HepG2 (cell line): ENCODE data around the gene NTPCR. TPM values are rescaled to one million over a fixed set of nuclear protein-coding genes. Genes with fewer than 3 reads are reported as not detected.

ENCODE experiments used
- ATAC-seq: fragments of 200-7000 bp; cut with Tn5 transposase; 3 replicates; pipeline ENCODE4 v1.9.1; 2020; ENCODE audit warnings: mild to moderate bottlenecking, moderate library complexity
- BruUV-seq: library from RNA; stranded (reverse); fragments of 400-500 nt; replicated peaks from 2 replicates; lab custom pipeline; 2021; lab: Mats Ljungman, UMichigan
- CTCF ChIA-PET: fragments of 300-600 bp; formaldehyde crosslinking; extraction: SDS; loops from one replicate; lab custom pipeline; 2021; ENCODE audit warnings: low total read pairs, inconsistent platforms, low intra/inter-chr PET ratio; lab: Yijun Ruan, JAX
- POLR2A ChIA-PET: fragments of 350-600 bp; sonication (Branson Sonifier 250); formaldehyde crosslinking; loops from one replicate; lab custom pipeline; 2020; ENCODE audit warnings: antibody characterized with exemption, inconsistent platforms; lab: Yijun Ruan, JAX
- DNase-seq: peaks from one replicate; pipeline ENCODE4 v3.0.0-alpha.2; 2015; ENCODE audit warnings: low spot score
- FAIRE-seq: peaks from 3 replicates; lab custom pipeline; 2011; peaks lifted over from hg19 to GRCh38; lab: Jason Lieb, UNC
- H2AFZ ChIP-seq: one replicate; pipeline ENCODE4 v1.6.1; 2011; ENCODE audit warnings: low read length, inconsistent platforms
- H3K27ac ChIP-seq: fragments of 300-600 bp; 3 replicates; pipeline ENCODE4 v1.8.0; 2011; ENCODE audit warnings: mixed run types, mild to moderate bottlenecking, mixed read lengths, low read length, inconsistent platforms; ENCODE audit not compliant: insufficient read depth; ENCODE audit errors: extremely low read length
- H3K27me3 ChIP-seq, 2 experiments: fragments of 200-600 bp in 1 of 2; 2 replicates in 1 of 2; 3 replicates in 1 of 2; pipeline versions ENCODE4 v1.6.0 to v1.8.0; 2011; ENCODE audit warnings: low read length in 2 of 2, mild to moderate bottlenecking in 2 of 2, moderate library complexity in 2 of 2, inconsistent platforms in 1 of 2; ENCODE audit not compliant: insufficient read depth in 2 of 2, control insufficient read depth in 1 of 2
- H3K36me3 ChIP-seq, 2 experiments: fragments of 200-600 bp in 1 of 2; replicated peaks in 1 of 2; 2 replicates in 1 of 2; 3 replicates in 1 of 2; pipeline versions ENCODE4 v1.5.1 to v1.8.0; 2011; ENCODE audit warnings: low read length in 2 of 2, inconsistent platforms in 1 of 2; ENCODE audit not compliant: insufficient read depth in 2 of 2, control insufficient read depth in 1 of 2
- H3K4me1 ChIP-seq: 2 replicates; pipeline ENCODE4 v1.5.1; 2012; ENCODE audit warnings: low read length, inconsistent platforms; ENCODE audit not compliant: insufficient read depth
- H3K4me2 ChIP-seq: 2 replicates; pipeline ENCODE4 v1.6.0; 2011; ENCODE audit warnings: low read depth, low read length, inconsistent platforms
- H3K4me3 ChIP-seq, 3 experiments: fragments of 200-600 bp in 1 of 3; sonication (generic), shearing (Covaris generic) in 1 of 3; replicated peaks in 1 of 3; 2 replicates each; pipeline ENCODE4 v1.5.1; 2011 to 2016; ENCODE audit warnings: low read length in 3 of 3, inconsistent platforms in 2 of 3, low read depth in 2 of 3, mild to moderate bottlenecking in 2 of 3, control low read depth in 1 of 3, mixed read lengths in 1 of 3; ENCODE audit not compliant: insufficient read depth in 1 of 3
- H3K79me2 ChIP-seq: one replicate; pipeline ENCODE4 v1.6.1; 2011; ENCODE audit warnings: low read length, inconsistent platforms; ENCODE audit not compliant: insufficient read depth
- H3K9ac ChIP-seq: 2 replicates; pipeline ENCODE4 v1.6.0; 2011; ENCODE audit warnings: mild to moderate bottlenecking, low read depth, low read length, inconsistent platforms; ENCODE audit not compliant: insufficient read depth
- H3K9me3 ChIP-seq: 2 replicates; pipeline ENCODE4 v1.5.1; 2012; ENCODE audit warnings: mild to moderate bottlenecking, low read length
- H4K20me1 ChIP-seq: 2 replicates; pipeline ENCODE4 v1.6.0; 2011; ENCODE audit warnings: inconsistent platforms, mild to moderate bottlenecking, low read length, moderate library complexity; ENCODE audit not compliant: insufficient read depth
- BRD4 ChIP-seq: sonication (generic); formaldehyde crosslinking; IDR thresholded peaks from 2 replicates; pipeline ENCODE4 v1.4.0; 2020; ENCODE audit warnings: missing genetic modification reagents
- CCDC6 ChIP-seq: sonication (generic); formaldehyde crosslinking; IDR thresholded peaks from 2 replicates; pipeline ENCODE4 v1.8.1; 2022; ENCODE audit warnings: mild to moderate bottlenecking, missing genetic modification reagents, moderate library complexity
- ETV6 ChIP-seq: sonication (generic); formaldehyde crosslinking; conservative IDR thresholded peaks from 2 replicates; pipeline ENCODE4 v1.4.0; 2020; ENCODE audit warnings: missing genetic modification reagents
- REL ChIP-seq: sonication (generic); formaldehyde crosslinking; conservative IDR thresholded peaks from 2 replicates; pipeline ENCODE4 v1.8.0; 2022; ENCODE audit warnings: mild to moderate bottlenecking, missing genetic modification reagents, moderate library complexity
- ZNF121 ChIP-seq: sonication (generic); formaldehyde crosslinking; IDR thresholded peaks from 2 replicates; pipeline ENCODE4 v1.5.0; 2020; ENCODE audit warnings: mild to moderate bottlenecking, missing genetic modification reagents
- ZNF124 ChIP-seq: sonication (generic); formaldehyde crosslinking; IDR thresholded peaks from 2 replicates; pipeline ENCODE4 v1.4.0; 2020; ENCODE audit warnings: missing genetic modification reagents
- ZNF260 ChIP-seq: sonication (generic); formaldehyde crosslinking; IDR thresholded peaks from 2 replicates; pipeline ENCODE4 v1.4.0; 2020; ENCODE audit warnings: missing genetic modification reagents, low read depth, mild to moderate bottlenecking, borderline replicate concordance
- ZNF30 ChIP-seq: sonication (generic); formaldehyde crosslinking; IDR thresholded peaks from 2 replicates; pipeline ENCODE4 v1.5.0; 2020; ENCODE audit warnings: mild to moderate bottlenecking, missing genetic modification reagents
- ZNF33A ChIP-seq: sonication (generic); formaldehyde crosslinking; IDR thresholded peaks from 2 replicates; pipeline ENCODE4 v1.5.1; 2020; ENCODE audit warnings: missing genetic modification reagents, mild to moderate bottlenecking, moderate library complexity, borderline replicate concordance
- ZNF430 ChIP-seq: sonication (generic); formaldehyde crosslinking; IDR thresholded peaks from 2 replicates; pipeline ENCODE4 v1.9.0; 2021; ENCODE audit warnings: mild to moderate bottlenecking, missing genetic modification reagents
- ZNF792 ChIP-seq: IDR thresholded peaks from 2 replicates; pipeline ENCODE4 v1.6.1; 2016
- WGBS: methylation state at CpG from one replicate; pipeline ENCODE4 v1.1.6; 2017; ENCODE audit warnings: low lambda C conversion rate; 5-methylcytosine and 5-hydroxymethylcytosine counted together
- in situ Hi-C: cut with HindIII; loops from 2 replicates; pipeline ENCODE4 v1.10.0; 2017; ENCODE audit warnings: low pct_unique_long_range_greater_than_20kb; ENCODE audit not compliant: extremely low pct_ligation_motif_present
- intact Hi-C: fragments of 100-400 bp; cut with micrococcal nuclease; formaldehyde crosslinking; loops from one replicate; pipeline ENCODE4 v1.10.0; 2022; ENCODE audit not compliant: unreplicated experiment
- polyA plus RNA-seq, 8 experiments: library from polyadenylated mRNA; depleted of rRNA in 3 of 8; stranded (reverse) in 7 of 8; unstranded in 1 of 8; fragments of >200 nt; fragmentation: Illumina TruSeq in 4 of 8; extraction: Trizol in 4 of 8; gene quantifications; 2 replicates each; pipeline versions ENCODE4 v1.2.1 to v1.2.3, GENCODE V29; 2011 to 2016; ENCODE audit warnings: low read depth in 4 of 8, missing spikeins in 1 of 8, mixed read lengths in 1 of 8; ENCODE audit not compliant: insufficient read depth in 1 of 8
- total RNA-seq, 5 experiments: library from RNA; depleted of rRNA; stranded (reverse); fragments of >200 nt; fragmentation: Illumina TruSeq; extraction: Trizol; gene quantifications; 2 replicates each; pipeline ENCODE4 v1.2.3, GENCODE V29; 2016; ENCODE audit warnings: low read depth in 1 of 5
- TF ChIP-seq, protein P1 (sequence below): sonication (generic); formaldehyde crosslinking; IDR thresholded peaks from 2 replicates; pipeline ENCODE4 v1.9.0; 2021; ENCODE audit warnings: missing genetic modification reagents, mild to moderate bottlenecking, borderline replicate concordance
- TF ChIP-seq, protein P2 (sequence below): sonication (generic); formaldehyde crosslinking; IDR thresholded peaks from 2 replicates; pipeline ENCODE4 v1.4.0; 2020; ENCODE audit warnings: low read depth, mild to moderate bottlenecking, missing genetic modification reagents
- TF ChIP-seq, protein P3 (sequence below): IDR thresholded peaks from 2 replicates; pipeline ENCODE4 v1.6.1; 2016; ENCODE audit warnings: missing genetic modification reagents, missing compliant biosample characterization
- TF ChIP-seq, protein P4 (sequence below): IDR thresholded peaks from 2 replicates; pipeline ENCODE4 v1.6.1; 2016; ENCODE audit warnings: missing biosample characterization, missing genetic modification reagents, low read depth
- TF ChIP-seq, protein P5 (sequence below): sonication (generic); formaldehyde crosslinking; IDR thresholded peaks from 2 replicates; pipeline ENCODE4 v1.8.1; 2022; ENCODE audit warnings: low read depth, mild to moderate bottlenecking, missing genetic modification reagents

NTPCR gene
- total and polyA plus RNA-seq, 2 of the 13 experiments (the other 11 are each of a cell fraction or from before 2014, with no cell fraction given) = 11.7 to 47.0 TPM

DNA sequence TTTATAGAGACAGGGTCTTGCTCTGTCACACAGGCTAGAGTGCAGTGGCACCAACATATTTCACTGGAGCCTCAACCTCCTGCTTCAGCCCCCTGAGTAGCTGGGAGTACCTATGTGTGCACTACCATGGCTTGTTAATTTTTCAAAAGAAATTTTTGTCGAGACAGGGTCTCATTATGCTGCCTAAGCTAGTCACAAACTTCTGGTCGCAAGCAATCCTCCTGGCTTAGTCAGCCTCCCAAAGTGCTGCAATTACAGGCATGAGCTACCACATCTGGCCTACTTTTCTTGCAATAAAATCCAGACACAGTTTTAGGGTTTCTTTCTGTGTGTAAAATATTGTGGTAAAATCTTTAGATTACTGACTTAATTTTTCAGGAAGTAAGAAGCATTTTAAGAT lies 27.9 kb upstream of the NTPCR start (continued):
- TF ChIP-seq REL (CRISPR knock-in tag) (no peak), ZNF30 (CRISPR knock-in tag) (no peak), ZNF121 (no peak)
- TF ChIP-seq, protein P1, sequence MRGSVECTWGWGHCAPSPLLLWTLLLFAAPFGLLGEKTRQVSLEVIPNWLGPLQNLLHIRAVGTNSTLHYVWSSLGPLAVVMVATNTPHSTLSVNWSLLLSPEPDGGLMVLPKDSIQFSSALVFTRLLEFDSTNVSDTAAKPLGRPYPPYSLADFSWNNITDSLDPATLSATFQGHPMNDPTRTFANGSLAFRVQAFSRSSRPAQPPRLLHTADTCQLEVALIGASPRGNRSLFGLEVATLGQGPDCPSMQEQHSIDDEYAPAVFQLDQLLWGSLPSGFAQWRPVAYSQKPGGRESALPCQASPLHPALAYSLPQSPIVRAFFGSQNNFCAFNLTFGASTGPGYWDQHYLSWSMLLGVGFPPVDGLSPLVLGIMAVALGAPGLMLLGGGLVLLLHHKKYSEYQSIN (CRISPR knock-in tag) = no peak
- TF ChIP-seq, protein P2, sequence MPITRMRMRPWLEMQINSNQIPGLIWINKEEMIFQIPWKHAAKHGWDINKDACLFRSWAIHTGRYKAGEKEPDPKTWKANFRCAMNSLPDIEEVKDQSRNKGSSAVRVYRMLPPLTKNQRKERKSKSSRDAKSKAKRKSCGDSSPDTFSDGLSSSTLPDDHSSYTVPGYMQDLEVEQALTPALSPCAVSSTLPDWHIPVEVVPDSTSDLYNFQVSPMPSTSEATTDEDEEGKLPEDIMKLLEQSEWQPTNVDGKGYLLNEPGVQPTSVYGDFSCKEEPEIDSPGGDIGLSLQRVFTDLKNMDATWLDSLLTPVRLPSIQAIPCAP (CRISPR knock-in tag) = no peak

DNA sequence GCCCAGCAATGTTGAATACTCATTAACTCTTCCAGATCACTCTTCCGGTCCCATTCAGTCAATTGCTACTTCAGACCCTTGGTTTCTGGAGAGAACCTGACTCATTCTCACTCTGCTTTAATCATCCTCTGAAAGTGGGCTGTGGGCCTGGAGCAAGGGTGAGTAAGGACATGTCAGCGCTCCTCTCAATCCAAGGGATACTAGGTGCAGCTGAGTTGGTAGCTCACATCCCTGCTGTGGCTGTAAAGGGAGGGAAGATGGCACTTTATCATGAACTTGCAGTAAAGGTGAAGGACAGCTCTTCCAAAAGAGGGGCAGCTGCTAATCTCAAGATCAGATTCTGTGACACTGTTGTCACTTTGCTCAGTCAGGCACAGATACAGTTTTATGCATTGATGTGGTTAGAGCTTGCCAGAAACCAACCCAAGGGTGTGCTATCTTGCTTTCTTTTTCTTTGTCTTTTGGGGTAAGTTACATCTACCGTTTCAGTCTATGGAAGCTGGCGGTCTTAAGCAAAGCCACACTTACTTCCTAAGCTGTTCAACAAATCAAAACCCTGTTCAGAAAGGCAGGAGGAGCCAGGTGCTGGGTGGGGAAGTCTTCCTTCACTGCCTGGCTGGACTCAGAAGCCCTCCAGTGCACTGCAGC lies 26.5 kb upstream of the NTPCR start:
- Histone ChIP-seq H3K27me3 (no peaks in the 10 kb centered on the region), H4K20me1 (no peaks in the 10 kb centered on the region), H3K27ac (no peak overlapping the region), H3K4me3 (no peak overlapping the region), H3K4me2 (no peak overlapping the region), H3K36me3 (no peaks in the 10 kb centered on the region), H2AFZ (no peak overlapping the region), H3K9ac (no peak overlapping the region), H3K79me2 (no peaks in the 10 kb centered on the region), H3K9me3 (no peaks in the 10 kb centered on the region), H3K4me1 (no peaks in the 10 kb centered on the region)
- ChIA-PET CTCF (no interaction called here), POLR2A (no interaction called here)
- no peak for DNase-seq
- BruUV-seq = no TSS peak
- 23% methylated on average over 4 of the region's 4 CpGs for WGBS
- in situ Hi-C loops (no loop called here), intact Hi-C loops (no loop called here)
- FAIRE-seq = no peak
- ATAC-seq = no peak
- TF ChIP-seq, protein P2 (CRISPR knock-in tag) = no peak
- TF ChIP-seq, protein P3, sequence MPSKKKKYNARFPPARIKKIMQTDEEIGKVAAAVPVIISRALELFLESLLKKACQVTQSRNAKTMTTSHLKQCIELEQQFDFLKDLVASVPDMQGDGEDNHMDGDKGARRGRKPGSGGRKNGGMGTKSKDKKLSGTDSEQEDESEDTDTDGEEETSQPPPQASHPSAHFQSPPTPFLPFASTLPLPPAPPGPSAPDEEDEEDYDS (CRISPR knock-in tag) = no peak
- TF ChIP-seq ZNF792 (CRISPR knock-in tag) = no peak
- TF ChIP-seq BRD4 (CRISPR knock-in tag) = no peak
- TF ChIP-seq ZNF33A = no peak
- no peak for TF ChIP-seq ZNF260 (CRISPR knock-in tag)
- TF ChIP-seq, protein P4, sequence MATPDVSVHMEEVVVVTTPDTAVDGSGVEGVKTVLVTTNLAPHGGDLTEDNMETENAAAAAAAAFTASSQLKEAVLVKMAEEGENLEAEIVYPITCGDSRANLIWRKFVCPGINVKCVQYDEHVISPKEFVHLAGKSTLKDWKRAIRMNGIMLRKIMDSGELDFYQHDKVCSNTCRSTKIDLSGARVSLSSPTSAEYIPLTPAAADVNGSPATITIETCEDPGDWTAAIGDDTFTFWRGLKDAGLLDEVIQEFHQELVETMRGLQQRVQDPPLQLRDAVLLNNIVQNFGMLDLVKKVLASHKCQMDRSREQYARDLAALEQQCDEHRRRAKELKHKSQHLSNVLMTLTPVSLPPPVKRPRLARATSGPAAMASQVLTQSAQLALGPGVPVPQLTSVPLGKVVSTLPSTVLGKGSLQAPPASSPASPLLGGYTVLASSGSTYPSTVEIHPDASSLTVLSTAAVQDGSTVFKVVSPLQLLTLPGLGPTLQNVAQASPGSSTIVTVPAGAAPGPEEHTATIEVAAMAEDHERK (CRISPR knock-in tag) = no peak
- TF ChIP-seq, protein P5, sequence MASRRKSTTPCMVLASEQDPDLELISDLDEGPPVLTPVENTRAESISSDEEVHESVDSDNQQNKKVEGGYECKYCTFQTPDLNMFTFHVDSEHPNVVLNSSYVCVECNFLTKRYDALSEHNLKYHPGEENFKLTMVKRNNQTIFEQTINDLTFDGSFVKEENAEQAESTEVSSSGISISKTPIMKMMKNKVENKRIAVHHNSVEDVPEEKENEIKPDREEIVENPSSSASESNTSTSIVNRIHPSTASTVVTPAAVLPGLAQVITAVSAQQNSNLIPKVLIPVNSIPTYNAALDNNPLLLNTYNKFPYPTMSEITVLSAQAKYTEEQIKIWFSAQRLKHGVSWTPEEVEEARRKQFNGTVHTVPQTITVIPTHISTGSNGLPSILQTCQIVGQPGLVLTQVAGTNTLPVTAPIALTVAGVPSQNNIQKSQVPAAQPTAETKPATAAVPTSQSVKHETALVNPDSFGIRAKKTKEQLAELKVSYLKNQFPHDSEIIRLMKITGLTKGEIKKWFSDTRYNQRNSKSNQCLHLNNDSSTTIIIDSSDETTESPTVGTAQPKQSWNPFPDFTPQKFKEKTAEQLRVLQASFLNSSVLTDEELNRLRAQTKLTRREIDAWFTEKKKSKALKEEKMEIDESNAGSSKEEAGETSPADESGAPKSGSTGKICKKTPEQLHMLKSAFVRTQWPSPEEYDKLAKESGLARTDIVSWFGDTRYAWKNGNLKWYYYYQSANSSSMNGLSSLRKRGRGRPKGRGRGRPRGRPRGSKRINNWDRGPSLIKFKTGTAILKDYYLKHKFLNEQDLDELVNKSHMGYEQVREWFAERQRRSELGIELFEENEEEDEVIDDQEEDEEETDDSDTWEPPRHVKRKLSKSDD (CRISPR knock-in tag) = no peak
- TF ChIP-seq CCDC6 (CRISPR knock-in tag) = no peak
- TF ChIP-seq ZNF124 (CRISPR knock-in tag) = no peak
- no peak for TF ChIP-seq ZNF430
- no peak for TF ChIP-seq ETV6 (CRISPR knock-in tag)
